K562 (cell line): ENCODE data around the gene COG6. TPM values are rescaled to one million over a fixed set of nuclear protein-coding genes. Genes with fewer than 3 reads are reported as not detected.

ENCODE experiments used
- ATAC-seq: fragments of 200-7000 bp; cut with Tn5 transposase; 3 replicates; pipeline ENCODE4 v1.9.1; 2020; ENCODE audit warnings: moderate library complexity
- BruUV-seq: library from RNA; stranded (reverse); fragments of 400-500 nt; replicated peaks from 2 replicates; lab custom pipeline; 2021; lab: Mats Ljungman, UMichigan
- CTCF ChIA-PET: fragments of 300-600 bp; formaldehyde crosslinking; extraction: SDS; loops from one replicate; lab custom pipeline; 2021; ENCODE audit warnings: low intra/inter-chr PET ratio; lab: Yijun Ruan, JAX
- POLR2A ChIA-PET: fragments of 300-600, 350-650 bp; sonication (Branson Sonifier 250); formaldehyde crosslinking; extraction: SDS; loops from one replicate; lab custom pipeline; 2021; ENCODE audit warnings: antibody characterized with exemption, inconsistent platforms; lab: Yijun Ruan, JAX
- DNase-seq, 4 experiments: peaks; one replicate each; pipeline versions ENCODE4 v3.0.0 to v3.0.0-alpha.2; 2011 to 2018; ENCODE audit warnings: low spot score in 3 of 4, mixed read lengths in 3 of 4; ENCODE audit errors: extremely low read depth in 1 of 4
- FAIRE-seq: peaks from 2 replicates; lab custom pipeline; 2011; peaks lifted over from hg19 to GRCh38; lab: Jason Lieb, UNC
- H2AFZ ChIP-seq: 2 replicates; pipeline ENCODE4 v1.6.0; 2011; ENCODE audit warnings: low read depth, low read length, control low read depth, inconsistent platforms
- H3K27ac ChIP-seq: fragments of 200-600 bp; 3 replicates; pipeline ENCODE4 v1.8.0; 2011; ENCODE audit warnings: low read depth, mild to moderate bottlenecking, control low read depth, inconsistent platforms, low read length, moderate library complexity, mixed read lengths; ENCODE audit errors: extremely low read depth
- H3K27me3 ChIP-seq, 2 experiments: fragments of 300-600 bp in 1 of 2; 2 replicates in 1 of 2; 3 replicates in 1 of 2; pipeline versions ENCODE4 v1.6.0 to v1.8.0; 2011; ENCODE audit warnings: inconsistent platforms in 2 of 2, low read length in 2 of 2, mild to moderate bottlenecking in 1 of 2, mixed read lengths in 1 of 2, moderate library complexity in 1 of 2; ENCODE audit not compliant: control insufficient read depth in 2 of 2, insufficient read depth in 2 of 2
- H3K36me3 ChIP-seq: fragments of 300-600 bp; 3 replicates; pipeline ENCODE4 v1.8.0; 2011; ENCODE audit warnings: mild to moderate bottlenecking, low read length, inconsistent platforms; ENCODE audit not compliant: control insufficient read depth, insufficient read depth
- H3K4me1 ChIP-seq, 2 experiments: fragments of 200-600 bp in 1 of 2; replicated peaks in 1 of 2; 2 replicates in 1 of 2; 3 replicates in 1 of 2; pipeline versions ENCODE4 v1.5.1 to v1.8.0; 2011; ENCODE audit warnings: inconsistent platforms in 2 of 2, low read length in 2 of 2, mild to moderate bottlenecking in 1 of 2, mixed read lengths in 1 of 2, moderate library complexity in 1 of 2; ENCODE audit not compliant: control insufficient read depth in 2 of 2, insufficient read depth in 2 of 2
- H3K4me2 ChIP-seq: 2 replicates; pipeline ENCODE4 v1.6.1; 2011; ENCODE audit warnings: low read length, control low read depth, inconsistent platforms, mixed read lengths; ENCODE audit not compliant: insufficient read depth
- H3K4me3 ChIP-seq: fragments of 200-600 bp; sonication (generic), shearing (Covaris generic); 2 replicates; pipeline ENCODE4 v1.5.1; 2016; ENCODE audit warnings: control low read depth, inconsistent platforms
- H3K79me2 ChIP-seq: fragments of 200-600 bp; 3 replicates; pipeline ENCODE4 v1.8.0; 2011; ENCODE audit warnings: low read length, inconsistent platforms; ENCODE audit not compliant: control insufficient read depth, insufficient read depth
- H3K9ac ChIP-seq, 2 experiments: 2 replicates each; pipeline versions ENCODE4 v1.6.0 to v1.6.1; 2011; ENCODE audit warnings: low read depth in 2 of 2, low read length in 2 of 2, control low read depth in 1 of 2, inconsistent platforms in 1 of 2, mild to moderate bottlenecking in 1 of 2, mixed read lengths in 1 of 2; ENCODE audit not compliant: insufficient read depth in 1 of 2
- H3K9me1 ChIP-seq: one replicate; pipeline ENCODE4 v1.6.0; 2011; ENCODE audit warnings: inconsistent platforms, mild to moderate bottlenecking, low read length, moderate library complexity; ENCODE audit not compliant: control insufficient read depth, insufficient read depth
- H3K9me3 ChIP-seq: replicated peaks from 2 replicates; pipeline ENCODE4 v1.5.1; 2011; ENCODE audit warnings: low read depth, low read length, inconsistent platforms; ENCODE audit not compliant: control insufficient read depth, insufficient read depth
- H4K20me1 ChIP-seq: replicated peaks from 2 replicates; pipeline ENCODE4 v1.6.1; 2011; ENCODE audit warnings: low read length, inconsistent platforms, mixed read lengths; ENCODE audit not compliant: control insufficient read depth, insufficient read depth
- CC2D1A ChIP-seq: fragments of 450-650 bp; IDR thresholded peaks from 2 replicates; pipeline ENCODE4 v1.6.1; 2017; ENCODE audit warnings: mild to moderate bottlenecking
- CREBBP ChIP-seq: IDR thresholded peaks from one replicate; pipeline ENCODE4 v1.6.1; 2012; ENCODE audit warnings: low read depth, mild to moderate bottlenecking, control low read depth, inconsistent platforms, low read length
- E2F1 ChIP-seq: sonication (generic); formaldehyde crosslinking; IDR thresholded peaks from 2 replicates; pipeline ENCODE4 v1.8.1; 2023; ENCODE audit warnings: mild to moderate bottlenecking, missing genetic modification reagents, moderate library complexity
- ELK3 ChIP-seq: fragments of 450-650 bp; formaldehyde crosslinking; IDR thresholded peaks from 2 replicates; pipeline ENCODE4 v1.4.0; 2020; ENCODE audit warnings: mild to moderate bottlenecking
- FOXP1 ChIP-seq: sonication (generic); formaldehyde crosslinking; IDR thresholded peaks from 2 replicates; pipeline ENCODE4 v1.8.0; 2022; ENCODE audit warnings: mild to moderate bottlenecking, missing genetic modification reagents
- HCFC1 ChIP-seq: IDR thresholded peaks from 2 replicates; pipeline ENCODE4 v1.6.1; 2012; ENCODE audit warnings: low read depth, low read length, improper control_type of control experiment
- KLF10 ChIP-seq: fragments of 250-450 bp; sonication (Bioruptor Pico); IDR thresholded peaks from 2 replicates; pipeline ENCODE4 v1.6.1; 2021; ENCODE audit warnings: matching md5 sums
- LARP7 ChIP-seq: fragments of 450-650 bp; IDR thresholded peaks from 2 replicates; pipeline ENCODE4 v1.6.1; 2016
- MCM3 ChIP-seq: fragments of 450-650 bp; IDR thresholded peaks from 2 replicates; pipeline ENCODE4 v1.6.1; 2016
- NCOA6 ChIP-seq: fragments of 450-650 bp; IDR thresholded peaks from 2 replicates; pipeline ENCODE4 v1.6.1; 2017; ENCODE audit warnings: mild to moderate bottlenecking
- NCOR1 ChIP-seq: fragments of 450-650 bp; IDR thresholded peaks from 2 replicates; pipeline ENCODE4 v1.6.1; 2016; ENCODE audit warnings: mild to moderate bottlenecking, moderate library complexity
- RUNX1 ChIP-seq: sonication (generic); IDR thresholded peaks from 2 replicates; pipeline ENCODE4 v1.6.1; 2016; ENCODE audit warnings: antibody characterized with exemption, low read depth
- SNIP1 ChIP-seq: fragments of 450-650 bp; IDR thresholded peaks from 2 replicates; pipeline ENCODE4 v1.7.1; 2017; ENCODE audit warnings: low read depth, mild to moderate bottlenecking
- SRSF7 ChIP-seq: fragments of 200-400 bp; formaldehyde crosslinking; optimal IDR thresholded peaks from 2 replicates; pipeline ENCODE3; 2017; ENCODE audit warnings: mild to moderate bottlenecking, low read depth, low read length
- TCF7 ChIP-seq: sonication (generic); IDR thresholded peaks from 2 replicates; pipeline ENCODE4 v1.6.1; 2016; ENCODE audit warnings: antibody characterized with exemption, borderline replicate concordance
- WHSC1 ChIP-seq: IDR thresholded peaks from one replicate; pipeline ENCODE4 v1.6.1; 2012; ENCODE audit warnings: low read length, control low read depth, inconsistent platforms
- ZBTB34 ChIP-seq: fragments of 250-450 bp; sonication (Bioruptor Pico); IDR thresholded peaks from 2 replicates; pipeline ENCODE4 v1.8.0; 2021; ENCODE audit warnings: mild to moderate bottlenecking, moderate library complexity
- ZFPM2 ChIP-seq: fragments of 250-450 bp; sonication (Bioruptor Pico); IDR thresholded peaks from 2 replicates; pipeline ENCODE4 v1.5.1; 2022; ENCODE audit warnings: mild to moderate bottlenecking
- ZNF79 ChIP-seq: fragments of 250-450 bp; sonication (Bioruptor Pico); IDR thresholded peaks from 2 replicates; pipeline ENCODE4 v1.4.0; 2020; ENCODE audit warnings: low read depth, mild to moderate bottlenecking, moderate library complexity
- WGBS: fragments of 100-300 bp; shearing (Covaris generic); methylation state at CpG from one replicate; pipeline ENCODE4 v1.1.6; 2016; ENCODE audit warnings: low coverage, mixed read lengths; ENCODE audit not compliant: insufficient coverage; ENCODE audit errors: missing lambda C conversion rate; 5-methylcytosine and 5-hydroxymethylcytosine counted together
- in situ Hi-C: fragments of 300-500 bp; cut with MboI; formaldehyde crosslinking; loops from 4 replicates; pipeline ENCODE4 v1.15.0; 2018; ENCODE audit warnings: inconsistent platforms, mixed read lengths
- intact Hi-C: fragments of 100-400 bp; cut with micrococcal nuclease; formaldehyde crosslinking; loops from 2 replicates; pipeline ENCODE4 v1.14.2; 2022
- polyA plus RNA-seq, 8 experiments: library from polyadenylated mRNA; depleted of rRNA in 4 of 8; stranded (reverse) in 5 of 8; unstranded in 3 of 8; fragments of >200 nt; fragmentation: Nextera tagmentation in 2 of 8; fragmentation: Illumina TruSeq in 1 of 8; extraction: Ambion mirVana in 2 of 8; extraction: Trizol in 1 of 8; gene quantifications; 2 replicates each; pipeline versions ENCODE4 v1.2.1 to v1.2.3, GENCODE V29; 2011 to 2014; ENCODE audit warnings: inconsistent platforms in 1 of 8, missing spikeins in 1 of 8
- total RNA-seq, 7 experiments: library from RNA; depleted of rRNA in 6 of 7; stranded (reverse); fragments of >200 nt in 6 of 7; fragmentation: Illumina TruSeq in 2 of 7; extraction: Trizol in 2 of 7; gene quantifications; 2 replicates each; pipeline versions ENCODE4 v1.2.1 to v1.2.3, GENCODE V29; 2011 to 2021; ENCODE audit warnings: low replicate concordance in 1 of 7

The COG6 gene
- total and polyA plus RNA-seq, 9 of the 15 experiments (the other 6 are each of a cell fraction or from before 2014, with no cell fraction given), result 2.6 to 20.9 (median 9.6) TPM

- TF ChIP-seq E2F1 (CRISPR knock-in tag), result no peak
- no peak for TF ChIP-seq ZNF79 (CRISPR knock-in tag)
- no peak for TF ChIP-seq MCM3
- TF ChIP-seq NCOA6, result no peak
- TF ChIP-seq ZBTB34 (CRISPR knock-in tag), result no peak
These were observed 113.5 kb downstream of the COG6 start (continued) for GRCh38 chr13:39768962-39769361.

- Histone ChIP-seq H3K4me3 (no peak overlapping the region), H3K9me1 (no peaks in the 10 kb centered on the region), H2AFZ (no peak overlapping the region), H3K4me2 (no peak overlapping the region), H3K9ac (no peak overlapping the region), H3K27me3 (no peaks in the 10 kb centered on the region), H3K9me3 (no peaks in the 10 kb centered on the region), H3K79me2 (no peaks in the 10 kb centered on the region), H4K20me1 (no peaks in the 10 kb centered on the region), H3K27ac (no peak overlapping the region), H3K36me3 (no peaks in the 10 kb centered on the region), H3K4me1 (no peaks in the 10 kb centered on the region)
- intact Hi-C loops, result no loop called here
- FAIRE-seq (no peak), ATAC-seq (no peak), DNase-seq (no peak)
- POLR2A ChIA-PET, result no interaction called here
- BruUV-seq, result no TSS peak
- CTCF ChIA-PET, result no interaction called here
- in situ Hi-C loops, result no loop called here
- TF ChIP-seq FOXP1 (CRISPR knock-in tag) (no peak), RUNX1 (no peak), WHSC1 (no peak), KLF10 (CRISPR knock-in tag) (no peak), TCF7 (no peak), CC2D1A (no peak), HCFC1 (no peak), SNIP1 (no peak), LARP7 (no peak), NCOR1 (no peak), CREBBP (no peak), ELK3 (CRISPR knock-in tag) (no peak), SRSF7 (no peak), ZFPM2 (CRISPR knock-in tag) (no peak)
- WGBS, result 0% methylated on average over 9 of the region's 9 CpGs
These were observed 115.0 kb downstream of the COG6 start for GRCh38 chr13:39770221-39771090.
